OCI-M2 (cell line): ENCODE data around the gene RYR2.
"Not testable (repeated sequence)": the region's sequence is repeated elsewhere in the genome, so short reads cannot be mapped to it uniquely, and the experiment has no call there.

Source experiments
- DNase-seq: peaks from one replicate; lab custom pipeline; 2025; ENCODE audit not compliant: unreplicated experiment; lab: John Stamatoyannopoulos, UW

Gene RYR2

DNA sequence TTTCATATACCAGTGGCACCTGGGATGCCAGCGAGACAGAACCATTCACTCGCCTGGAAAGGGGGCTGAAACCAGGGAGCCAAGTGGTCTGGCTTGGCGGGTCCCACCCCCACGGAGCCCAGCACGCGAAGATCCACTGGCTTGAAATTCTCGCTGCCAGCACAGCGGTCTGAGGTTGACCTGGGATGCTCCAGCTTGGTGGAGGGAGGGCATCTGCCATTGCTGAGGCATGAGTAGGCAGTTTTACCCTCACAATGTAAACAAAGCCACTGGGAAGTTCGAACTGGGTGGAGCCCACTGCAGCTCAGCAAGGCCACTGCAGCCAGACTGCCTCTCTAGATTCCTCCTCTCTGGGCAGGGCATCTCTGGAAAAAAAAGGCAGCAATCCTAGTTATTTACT is 778.6 kb downstream of the RYR2 start:
- not testable (repeated sequence) for DNase-seq

GRCh38 chr1:237832858-237833257 is 790.9 kb downstream of the RYR2 start:
- no peak for DNase-seq

GRCh38 chr1:237834048-237834447 is 792.1 kb downstream of the RYR2 start:
- DNase-seq: no peak

DNA sequence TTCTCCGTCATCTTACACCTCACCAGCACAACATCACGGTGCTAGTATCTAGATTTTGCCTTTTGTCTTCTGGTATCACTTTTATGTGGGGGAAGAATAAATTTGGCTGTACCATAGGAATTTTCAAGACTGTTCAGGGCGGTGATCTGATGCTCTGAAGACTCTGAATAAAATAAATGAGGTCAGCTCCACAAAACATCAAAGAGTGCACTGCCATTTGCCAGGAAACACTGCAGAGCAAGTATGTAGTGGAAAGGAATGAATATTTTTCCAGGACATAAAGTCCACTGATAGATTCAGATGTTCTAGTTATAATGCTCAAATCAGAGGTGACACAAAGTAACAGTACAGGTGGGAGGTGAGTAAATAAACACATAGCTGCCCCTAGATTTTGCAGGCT is 792.5 kb downstream of the RYR2 start:
- no peak for DNase-seq

DNA sequence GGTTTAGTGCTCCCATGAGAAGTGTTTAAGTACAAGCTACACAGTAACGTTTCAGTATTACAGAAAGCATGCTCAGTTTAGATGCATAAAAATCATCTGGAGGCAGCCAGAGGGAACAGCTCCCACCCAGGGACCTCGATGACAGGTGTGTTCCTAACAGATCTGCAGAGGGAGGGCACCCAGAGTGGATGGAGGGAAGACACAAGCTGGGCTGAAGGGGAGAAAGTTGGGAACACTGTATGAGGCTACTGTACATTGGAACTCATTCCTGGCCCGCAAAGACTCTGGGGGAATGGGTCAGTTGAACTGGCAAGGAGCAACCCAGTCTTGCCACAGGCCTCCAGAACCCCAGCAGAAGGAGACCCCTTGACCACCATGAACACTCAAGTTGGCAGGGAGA is 796.3 kb downstream of the RYR2 start:
- no peak for DNase-seq

GRCh38 chr1:237838904-237839534 is 797.0 kb downstream of the RYR2 start:
- DNase-seq: no peak

DNA sequence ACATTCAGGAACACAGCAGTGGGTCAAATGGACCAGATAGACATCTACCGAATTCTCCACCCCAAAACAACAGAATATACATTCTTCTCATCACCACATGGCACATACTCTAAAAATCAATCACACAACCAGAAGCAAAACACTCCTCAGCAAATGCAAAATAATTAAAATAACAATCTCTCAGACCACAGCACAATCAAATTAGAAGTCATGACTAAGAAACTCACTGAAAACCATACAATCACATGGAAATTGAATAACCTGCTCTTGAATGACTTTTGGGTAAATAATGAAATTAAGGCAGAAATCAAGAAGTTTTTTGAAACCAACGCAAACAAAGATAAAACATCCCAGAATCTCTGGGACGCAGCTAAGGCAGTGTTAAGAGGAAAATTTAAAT is 799.5 kb downstream of the RYR2 start:
- no peak for DNase-seq

DNA sequence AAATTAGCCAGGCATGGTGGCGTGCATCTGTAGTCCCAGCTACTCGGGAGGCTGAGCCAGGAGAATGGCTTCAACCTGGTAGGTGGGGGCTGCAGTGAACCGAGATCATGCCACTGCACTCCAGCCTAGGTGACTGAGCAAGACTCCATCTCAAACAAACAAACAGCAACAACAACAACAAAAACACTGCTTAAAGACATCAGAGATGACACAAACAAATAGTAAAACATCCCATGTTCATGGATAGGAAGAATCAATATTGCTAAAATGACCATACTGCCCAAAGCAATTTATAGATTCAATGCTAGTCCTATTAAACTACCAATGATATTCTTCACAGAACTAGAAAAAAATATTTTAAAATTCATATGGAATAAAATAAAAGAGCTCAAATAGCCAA is 801.5 kb downstream of the RYR2 start:
- DNase-seq: not testable (repeated sequence)

DNA sequence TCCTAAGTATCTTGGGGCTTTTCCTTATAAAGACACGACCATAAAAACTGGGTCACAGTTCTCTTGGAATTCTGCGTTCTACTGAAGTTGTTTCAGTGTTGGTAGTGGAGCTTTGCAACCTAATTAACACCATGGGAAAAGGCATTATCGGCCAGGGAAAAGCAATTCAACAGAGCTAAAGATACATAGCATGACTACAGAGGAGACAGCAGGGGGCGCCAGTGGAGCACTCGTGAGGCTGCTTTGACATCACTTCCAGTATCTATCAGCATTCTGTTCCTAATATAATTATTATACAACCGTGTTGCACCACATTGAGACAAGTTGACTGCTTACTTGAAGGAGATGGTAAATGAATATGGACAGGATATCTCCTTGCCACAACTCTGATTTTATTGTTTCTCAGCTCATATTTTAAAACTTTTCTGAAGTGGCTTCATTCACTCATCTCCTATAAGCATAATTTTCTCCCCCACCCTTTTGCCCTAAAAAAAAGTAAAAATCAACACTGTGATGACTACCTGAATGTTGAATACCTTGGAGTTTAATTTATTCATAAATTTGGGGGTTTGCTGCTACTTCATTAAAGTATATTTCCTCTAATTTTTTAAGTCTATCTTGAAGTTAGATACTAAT is 809.3 kb downstream of the RYR2 start:
- no peak for DNase-seq

GRCh38 chr1:237852342-237852741 is 810.4 kb downstream of the RYR2 start:
- no peak for DNase-seq

DNA sequence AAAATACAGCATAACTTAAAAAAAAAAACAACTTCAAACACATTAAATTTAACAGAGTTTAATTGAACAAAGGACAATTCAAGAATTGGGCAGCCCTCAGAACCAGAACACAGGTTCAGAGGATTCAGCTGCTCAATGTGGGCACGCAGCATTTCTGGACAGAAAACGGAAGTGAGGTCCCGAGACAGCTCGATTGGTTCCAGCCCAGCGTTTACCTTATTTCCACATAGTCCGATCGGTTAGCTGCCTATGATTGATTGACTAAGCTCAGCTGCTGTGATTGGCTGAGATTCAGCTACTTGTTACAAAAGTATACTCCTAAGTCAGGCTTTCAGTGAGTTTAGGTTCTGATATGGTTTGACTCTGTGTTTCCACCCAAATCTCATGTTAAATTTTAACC is 815.5 kb downstream of the RYR2 start:
- DNase-seq: no peak

DNA sequence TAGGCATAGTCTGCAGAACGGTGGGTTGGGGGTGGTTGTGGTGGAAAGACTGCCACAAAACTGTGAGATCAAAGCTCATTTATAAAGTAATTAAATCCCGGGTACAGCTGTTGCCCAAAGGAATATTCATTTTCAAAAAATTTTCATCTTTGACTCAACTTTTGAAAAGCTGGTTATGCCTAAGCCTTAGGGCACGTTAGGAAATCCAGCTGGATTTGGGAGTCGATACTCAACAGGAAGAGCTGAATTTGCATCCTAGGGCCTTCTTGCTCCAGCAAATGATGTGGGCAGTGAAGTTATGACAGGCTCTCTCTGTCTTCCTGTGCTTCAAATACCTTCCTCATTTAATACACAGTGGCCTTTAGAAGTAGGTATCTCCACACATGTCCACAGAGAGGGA is 817.0 kb downstream of the RYR2 start:
- DNase-seq: no peak

- DNase-seq: no peak
Observed at GRCh38 chr1:237861944-237862343, 820.0 kb downstream of the RYR2 start.

- DNase-seq: no peak
Observed at GRCh38 chr1:237863234-237863633, 821.2 kb downstream of the RYR2 start.

DNA sequence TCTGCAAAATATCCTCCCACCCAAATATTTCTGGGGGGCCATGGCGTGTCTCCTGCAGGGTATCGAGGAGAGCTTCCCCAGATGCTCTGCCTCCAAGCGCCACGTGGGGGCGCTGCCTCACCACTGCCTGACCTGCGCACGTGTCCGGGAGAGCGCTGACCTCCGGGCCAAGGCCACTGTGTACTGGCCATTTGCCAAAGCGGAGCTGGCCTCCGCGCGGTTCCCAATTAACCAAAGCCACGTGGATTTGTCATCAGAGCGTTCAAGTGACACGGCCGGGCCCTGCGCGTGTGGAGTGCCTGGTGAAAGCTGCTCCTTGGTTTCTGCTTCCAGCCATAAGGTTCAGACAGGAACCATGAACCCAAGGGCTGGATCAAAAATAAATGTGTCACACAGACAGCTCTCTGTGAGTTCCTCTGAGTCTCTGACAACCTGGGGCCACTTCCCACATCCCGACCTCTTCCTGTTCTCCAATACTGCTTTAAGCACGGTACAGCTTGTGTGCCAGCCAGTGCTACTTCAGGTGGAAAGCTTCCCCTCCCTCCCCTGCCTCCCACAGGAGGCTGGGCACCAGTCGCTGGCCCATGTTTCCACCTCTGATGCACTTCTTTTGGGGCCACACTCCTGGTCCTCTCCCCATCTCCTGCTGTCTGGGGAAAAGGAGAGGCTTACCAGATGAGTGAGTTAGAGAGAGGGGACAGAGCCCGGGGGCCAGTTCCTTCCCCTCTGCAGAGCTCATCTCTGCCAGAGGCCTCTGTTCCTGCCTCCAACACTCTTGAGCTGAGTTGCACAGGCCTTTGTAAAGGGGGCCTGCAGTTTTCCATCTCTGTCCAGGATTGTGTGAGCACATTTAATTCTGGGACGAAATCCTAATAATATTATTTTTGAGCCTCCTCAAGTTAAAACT is 822.6 kb downstream of the RYR2 start:
- no peak for DNase-seq

GRCh38 chr1:237867380-237867888 is 825.5 kb downstream of the RYR2 start:
- no peak for DNase-seq

DNA sequence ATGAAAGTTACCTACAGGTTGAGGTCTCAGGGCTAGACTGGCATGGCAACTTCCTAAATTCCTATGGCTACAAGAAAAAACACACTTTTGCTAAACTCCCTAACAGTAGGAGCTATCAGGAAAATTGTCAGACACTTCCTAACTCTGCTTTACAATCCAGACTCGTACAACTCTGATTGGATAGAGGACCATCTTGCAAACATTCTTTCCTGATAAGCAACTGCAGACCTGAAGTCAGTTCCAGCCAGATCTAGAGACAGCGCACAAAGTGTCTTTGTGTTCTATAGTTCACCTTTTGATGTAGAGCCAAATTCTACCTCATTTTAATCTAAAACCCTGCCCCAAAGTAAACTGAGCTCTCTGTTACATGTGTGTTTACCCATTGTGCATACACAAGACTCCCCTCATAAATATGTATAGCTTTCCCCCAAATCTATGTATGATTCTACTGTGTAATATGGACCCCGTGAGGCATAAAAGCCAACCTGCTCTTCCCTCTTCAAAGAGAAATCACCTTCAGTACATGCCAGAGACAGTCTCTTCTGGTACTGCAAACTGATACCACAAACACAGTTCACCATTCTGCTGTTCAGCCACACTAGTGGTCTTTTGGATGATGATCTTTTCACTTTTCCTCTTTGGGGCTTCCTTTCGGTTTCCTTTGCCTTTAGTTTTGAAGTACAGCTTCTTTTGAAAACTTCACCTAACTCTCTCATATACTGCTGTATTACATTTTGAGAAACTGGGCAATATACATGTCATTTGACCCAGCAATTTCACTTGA is 827.0 kb downstream of the RYR2 start:
- DNase-seq: no peak

DNA sequence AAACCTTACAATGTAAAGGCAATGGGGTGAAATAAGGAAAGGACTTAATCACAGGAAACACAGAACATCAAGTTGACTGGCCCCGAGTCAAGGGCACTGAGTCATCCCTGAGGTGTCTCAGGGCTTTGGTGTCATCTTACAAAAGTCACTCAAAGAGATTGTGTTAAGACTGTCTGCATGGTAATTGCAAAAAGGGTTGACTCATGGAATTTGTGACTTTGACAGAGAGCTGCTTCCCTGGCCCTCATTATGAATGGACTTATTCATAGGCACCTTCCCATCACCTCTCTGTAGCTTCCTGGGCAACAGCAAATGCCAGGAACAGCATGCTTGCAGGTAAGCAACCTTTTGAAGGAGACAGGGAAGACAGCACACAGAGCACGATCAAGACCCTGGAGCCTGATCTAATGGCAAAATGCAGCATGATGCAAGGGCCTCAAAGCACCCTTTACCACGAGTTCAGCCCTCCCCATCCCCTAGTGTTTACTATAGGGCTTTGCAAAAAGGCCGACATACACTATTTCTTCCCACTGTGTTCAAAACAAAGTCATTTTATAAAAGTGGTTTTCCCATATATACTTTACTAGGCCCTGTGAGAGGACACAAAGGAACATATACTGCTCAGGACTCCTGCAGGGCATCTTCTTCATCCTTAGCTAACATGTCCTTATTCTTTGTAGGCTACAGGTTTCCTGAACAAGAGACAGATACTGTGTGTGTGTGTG is 831.7 kb downstream of the RYR2 start:
- no peak for DNase-seq

DNA sequence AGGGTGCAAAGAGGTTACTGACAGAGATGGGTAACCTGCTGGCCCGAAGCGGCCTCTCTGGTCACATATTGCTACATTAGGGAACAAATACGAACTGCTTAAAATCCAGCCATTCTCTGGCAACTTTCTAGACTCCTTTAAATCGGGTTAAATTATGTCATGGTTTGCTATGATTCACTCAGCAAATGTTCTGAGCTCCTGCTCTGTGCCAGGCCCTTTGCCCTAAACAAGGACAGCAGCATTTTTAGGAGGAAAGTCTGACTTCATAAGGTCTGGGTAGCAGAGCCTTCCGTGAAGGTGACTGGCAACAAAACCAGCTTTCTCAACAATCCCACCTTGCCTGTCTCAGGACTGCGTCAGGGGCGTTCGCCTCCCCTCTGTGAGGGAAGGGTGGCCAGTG is 833.3 kb downstream of the RYR2 start:
- DNase-seq: no peak

- no peak for DNase-seq
Observed at GRCh38 chr1:237877631-237878030, 835.6 kb downstream of the RYR2 start.
